Skeletal muscle satellite cell (primary cell): ENCODE data around the gene TIFAB.

Source experiments
- H3K27me3 ChIP-seq: 2 replicates; pipeline ENCODE4 v1.7.0; 2013; ENCODE audit warnings: low read length; ENCODE audit not compliant: control insufficient read depth, insufficient read depth
- H3K36me3 ChIP-seq: 2 replicates; pipeline ENCODE4 v1.7.0; 2013; ENCODE audit warnings: mild to moderate bottlenecking, control low read depth, low read length; ENCODE audit not compliant: insufficient read depth
- H3K4me1 ChIP-seq: 2 replicates; pipeline ENCODE4 v1.7.0; 2013; ENCODE audit warnings: low read length; ENCODE audit not compliant: control insufficient read depth, insufficient read depth
- H3K4me2 ChIP-seq: 2 replicates; pipeline ENCODE4 v1.7.0; 2013; ENCODE audit warnings: mild to moderate bottlenecking, low read length
- H3K4me3 ChIP-seq: 2 replicates; pipeline ENCODE4 v1.7.0; 2013; ENCODE audit warnings: low read length
- H3K9ac ChIP-seq: 2 replicates; pipeline ENCODE4 v1.7.0; 2013; ENCODE audit warnings: mild to moderate bottlenecking, low read depth, low read length, moderate library complexity
- H3K9me3 ChIP-seq: replicated peaks from 2 replicates; pipeline ENCODE4 v1.7.0; 2013; ENCODE audit warnings: mild to moderate bottlenecking, control low read depth, low read length

Gene TIFAB

DNA sequence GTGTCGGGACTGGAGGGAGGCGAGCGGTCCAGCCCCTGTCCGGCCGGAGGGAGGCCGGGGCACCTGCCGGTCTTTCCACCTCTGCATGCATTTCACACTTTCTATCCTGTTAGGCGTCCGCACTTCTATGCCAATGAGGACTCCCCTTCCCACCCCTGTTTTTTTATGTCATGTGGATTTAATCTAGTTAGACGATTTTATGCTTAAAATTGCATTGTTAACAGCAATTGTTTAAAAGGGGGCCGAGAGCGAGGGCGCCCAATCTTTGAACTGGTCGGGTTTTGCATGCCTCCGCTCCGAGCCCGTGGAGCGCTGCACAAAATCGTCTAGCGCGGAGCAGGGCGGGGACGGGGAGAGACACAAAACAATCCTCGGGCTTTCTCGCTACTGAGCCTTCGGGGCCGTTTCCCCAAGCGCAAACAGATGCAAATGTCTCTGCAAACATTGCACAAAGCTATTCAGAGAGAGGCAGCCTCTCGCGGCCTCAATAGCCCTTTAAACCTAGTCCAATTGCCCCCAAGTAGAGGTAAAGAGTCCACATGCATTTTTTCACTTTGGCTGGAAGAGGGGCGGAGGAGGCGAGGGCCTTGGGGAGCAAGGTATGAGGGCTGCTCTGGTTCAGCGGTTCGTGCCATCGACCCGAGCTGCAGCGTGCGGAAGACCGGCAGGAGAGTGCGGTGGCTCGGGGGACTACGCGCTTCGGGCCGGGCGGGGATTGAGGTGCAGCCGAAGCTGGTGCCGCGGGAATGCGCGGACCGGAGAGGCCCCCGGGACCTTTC lies 37.5 kb upstream of the TIFAB start:
- Histone ChIP-seq H3K4me1 (peaks cover 38% of the 10 kb centered on the region), H3K36me3 (no peaks in the 10 kb centered on the region), H3K9me3 (no peaks in the 10 kb centered on the region), H3K4me2 (peak overlapping the region; percentile 93), H3K27me3 (peaks cover 64% of the 10 kb centered on the region), H3K4me3 (peak overlapping the region; percentile 39), H3K9ac (no peak overlapping the region)

- no peaks in the 10 kb centered on the region for H3K36me3 ChIP-seq
- peaks cover 68% of the 10 kb centered on the region for H3K27me3 ChIP-seq
- no peaks in the 10 kb centered on the region for H3K9me3 ChIP-seq
- peaks cover 33% of the 10 kb centered on the region for H3K4me1 ChIP-seq
- peak overlapping the region; percentile 48 for H3K9ac ChIP-seq
- H3K4me2 ChIP-seq: peak overlapping the region; percentile 93
- H3K4me3 ChIP-seq: peak overlapping the region; percentile 67
These were observed 36.7 kb upstream of the TIFAB start for GRCh38 chr5:135488727-135489465.

DNA sequence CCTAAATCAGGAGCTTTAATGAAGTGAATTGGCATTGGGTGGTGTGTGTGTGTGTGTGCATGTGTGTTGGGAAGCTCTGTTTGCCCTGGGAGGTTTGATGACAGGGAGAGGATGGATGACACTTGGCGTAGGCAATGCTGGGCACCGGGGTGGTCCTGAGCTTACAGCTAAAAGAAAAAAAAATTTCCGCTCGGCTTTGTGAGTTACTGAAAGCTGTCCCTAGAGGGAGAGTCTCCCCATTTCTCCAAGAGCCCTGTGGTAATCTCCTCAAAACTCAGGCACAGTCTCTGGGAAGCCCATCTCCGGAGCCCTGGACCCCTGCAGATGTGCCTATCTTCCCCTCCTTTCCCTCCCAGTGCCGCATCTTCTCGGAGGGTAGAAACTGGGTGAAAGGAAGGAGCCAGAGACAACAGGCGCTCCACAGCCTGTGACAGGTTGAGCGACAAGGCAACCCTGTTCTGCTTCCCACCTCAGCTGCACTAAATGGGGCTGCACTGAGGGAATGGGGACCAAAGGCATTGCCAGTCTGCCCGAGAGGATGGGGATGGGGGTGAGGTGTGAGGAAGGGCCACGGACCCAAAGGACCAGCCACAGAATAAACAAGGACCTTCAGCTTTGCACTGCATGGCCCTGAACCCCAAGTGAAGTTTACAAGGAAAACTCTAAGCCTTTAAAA lies 35.8 kb upstream of the TIFAB start:
- no peaks in the 10 kb centered on the region for H3K36me3 ChIP-seq
- H3K4me3 ChIP-seq: no peak overlapping the region
- H3K27me3 ChIP-seq: peaks cover 71% of the 10 kb centered on the region
- no peak overlapping the region for H3K9ac ChIP-seq
- peaks cover 25% of the 10 kb centered on the region for H3K4me1 ChIP-seq
- H3K9me3 ChIP-seq: no peaks in the 10 kb centered on the region
- H3K4me2 ChIP-seq: peak overlapping the region; percentile 93

DNA sequence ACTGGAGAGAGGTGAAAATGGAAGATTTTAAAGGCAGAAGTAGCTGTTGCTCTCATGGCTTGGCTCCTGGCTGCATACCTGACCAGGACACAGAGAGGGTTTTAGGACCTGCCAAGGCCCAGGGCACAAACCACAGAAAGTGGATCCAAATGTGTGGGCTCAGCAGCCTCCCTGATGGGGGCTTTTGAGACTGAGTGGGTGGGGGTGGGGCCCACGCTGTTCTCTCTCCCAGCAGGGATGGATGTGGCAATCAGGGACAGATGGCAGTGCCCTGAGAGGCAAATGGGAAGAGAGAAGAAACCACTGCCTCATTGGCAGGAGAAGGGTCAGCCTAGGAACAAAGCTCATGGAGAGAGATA lies 34.9 kb upstream of the TIFAB start:
- Histone ChIP-seq H3K4me2 (no peak overlapping the region), H3K36me3 (no peaks in the 10 kb centered on the region), H3K9ac (no peak overlapping the region), H3K9me3 (no peaks in the 10 kb centered on the region), H3K27me3 (peaks cover 71% of the 10 kb centered on the region), H3K4me1 (peaks cover 23% of the 10 kb centered on the region), H3K4me3 (no peak overlapping the region)

DNA sequence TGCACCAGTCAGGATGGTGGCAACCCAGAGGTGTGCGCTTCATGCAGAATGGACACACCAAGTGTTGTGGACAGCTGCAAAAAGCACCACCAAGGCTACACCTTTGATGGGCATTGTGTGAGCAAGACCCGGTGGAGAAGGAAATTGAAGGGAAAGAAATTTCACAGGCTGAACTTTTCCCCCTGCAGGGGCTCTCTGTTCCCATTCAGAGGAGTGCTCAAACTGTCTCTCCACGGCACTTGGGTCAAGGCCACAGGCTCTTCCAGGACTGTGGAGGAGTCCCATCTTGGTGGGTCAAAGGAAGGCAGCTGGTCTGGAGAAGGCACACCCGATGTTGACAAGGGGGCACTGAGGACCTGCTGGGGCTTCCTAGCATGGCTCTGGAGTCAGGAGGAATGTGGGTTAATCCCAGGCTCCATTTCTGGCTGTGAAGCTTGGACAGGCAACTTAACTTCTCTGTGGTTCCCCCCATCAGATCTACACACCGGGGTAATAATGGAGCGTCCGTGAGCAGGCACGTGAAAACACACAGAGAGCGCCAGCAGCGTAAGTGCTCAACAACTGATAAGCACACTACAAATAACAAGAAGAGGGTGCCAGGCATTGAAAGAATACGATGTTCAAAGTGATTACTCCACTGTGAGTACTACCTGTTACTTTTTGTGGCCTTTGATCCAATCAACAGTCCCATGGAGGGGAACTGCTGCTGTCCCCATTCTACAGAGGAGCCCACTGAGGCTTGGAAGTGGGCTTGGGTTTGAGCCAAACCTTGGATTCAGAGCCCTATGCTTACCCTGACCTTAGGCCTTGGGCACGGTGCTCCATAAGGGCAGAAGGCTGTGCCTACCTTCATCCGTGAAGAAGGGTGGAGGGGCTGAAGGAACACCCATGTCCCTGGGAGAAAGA lies 34.2 kb upstream of the TIFAB start:
- Histone ChIP-seq H3K4me2 (no peak overlapping the region), H3K4me3 (no peak overlapping the region), H3K9me3 (no peaks in the 10 kb centered on the region), H3K9ac (no peak overlapping the region), H3K4me1 (peaks cover 23% of the 10 kb centered on the region), H3K36me3 (no peaks in the 10 kb centered on the region), H3K27me3 (peaks cover 71% of the 10 kb centered on the region)

DNA sequence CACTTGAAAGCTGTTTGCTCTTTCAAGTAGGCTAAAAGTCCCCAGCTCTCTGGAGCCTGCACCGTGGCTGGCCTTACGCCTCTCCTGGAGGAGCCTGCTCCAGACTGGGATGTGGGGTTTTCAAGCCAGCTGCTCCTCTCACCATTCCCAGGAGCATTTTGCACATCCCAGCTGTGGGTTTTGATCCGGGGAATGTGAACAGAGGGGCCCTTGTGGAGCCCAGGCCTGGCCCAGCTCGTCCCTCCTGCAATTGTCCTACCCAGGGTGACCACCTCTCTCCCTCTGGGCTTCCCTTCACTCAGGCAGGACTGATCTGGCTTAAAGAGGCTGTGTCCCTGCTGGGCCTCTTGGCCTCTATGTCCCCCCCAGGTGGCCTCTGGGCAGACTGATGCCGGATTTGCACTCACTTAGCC lies 32.5 kb upstream of the TIFAB start:
- no peak overlapping the region for H3K9ac ChIP-seq
- peaks cover 17% of the 10 kb centered on the region for H3K4me1 ChIP-seq
- H3K4me3 ChIP-seq: no peak overlapping the region
- H3K27me3 ChIP-seq: peaks cover 62% of the 10 kb centered on the region
- no peaks in the 10 kb centered on the region for H3K36me3 ChIP-seq
- H3K9me3 ChIP-seq: no peaks in the 10 kb centered on the region
- no peak overlapping the region for H3K4me2 ChIP-seq

DNA sequence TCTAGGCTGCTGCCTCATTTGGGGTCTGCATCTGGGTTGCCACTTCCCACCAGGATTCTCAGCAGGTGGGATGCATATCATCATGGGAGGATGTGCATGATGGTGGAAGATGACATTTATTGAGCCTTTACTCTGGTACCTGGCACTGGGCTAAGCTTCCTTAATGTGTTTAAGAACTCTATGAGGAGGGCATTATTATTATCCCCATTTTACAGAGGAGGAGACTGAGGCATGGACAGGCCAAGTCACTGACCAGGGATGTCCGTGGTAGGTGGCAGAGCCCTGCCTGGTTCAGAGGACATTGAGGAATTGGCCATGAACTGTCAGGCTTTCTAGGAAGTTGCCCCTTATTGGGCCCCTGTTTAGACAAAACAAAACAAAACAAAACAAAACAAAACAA lies 31.1 kb upstream of the TIFAB start:
- H3K4me2 ChIP-seq: no peak overlapping the region
- peaks cover 63% of the 10 kb centered on the region for H3K27me3 ChIP-seq
- no peak overlapping the region for H3K4me3 ChIP-seq
- no peaks in the 10 kb centered on the region for H3K36me3 ChIP-seq
- H3K9ac ChIP-seq: no peak overlapping the region
- H3K9me3 ChIP-seq: no peaks in the 10 kb centered on the region
- peaks cover 3% of the 10 kb centered on the region for H3K4me1 ChIP-seq

DNA sequence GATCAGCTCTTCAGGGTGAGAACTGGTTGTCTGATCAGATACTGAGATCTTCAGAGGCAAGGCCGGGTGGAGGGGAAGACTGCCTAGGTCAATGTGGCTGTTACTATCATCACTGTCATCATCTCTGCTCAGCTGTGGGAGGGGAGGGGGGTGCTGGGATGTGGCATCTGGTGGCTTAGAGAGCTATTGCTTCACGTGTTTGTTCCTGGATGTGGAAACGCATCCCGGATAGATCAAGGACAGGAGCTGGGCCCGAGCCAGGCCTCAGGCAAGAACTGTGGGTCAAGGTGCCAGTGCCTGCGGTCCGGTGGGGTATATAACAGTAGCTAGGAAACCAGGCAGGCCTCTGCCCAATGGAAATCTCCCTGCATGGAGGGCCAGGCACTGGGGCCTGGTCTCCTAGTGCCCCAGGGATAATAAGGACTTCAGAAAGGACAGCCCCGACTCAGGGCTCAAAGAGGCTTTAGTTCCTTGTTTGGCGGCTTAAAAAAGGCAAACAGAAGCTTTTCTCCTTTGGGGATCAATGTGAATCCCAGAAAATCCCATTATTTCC lies 30.3 kb upstream of the TIFAB start:
- H3K36me3 ChIP-seq: no peaks in the 10 kb centered on the region
- no peaks in the 10 kb centered on the region for H3K4me1 ChIP-seq
- H3K9ac ChIP-seq: no peak overlapping the region
- peaks cover 63% of the 10 kb centered on the region for H3K27me3 ChIP-seq
- H3K4me3 ChIP-seq: no peak overlapping the region
- no peak overlapping the region for H3K4me2 ChIP-seq
- H3K9me3 ChIP-seq: no peaks in the 10 kb centered on the region

GRCh38 chr5:135481909-135482311 lies 29.8 kb upstream of the TIFAB start:
- Histone ChIP-seq H3K9ac (no peak overlapping the region), H3K9me3 (no peaks in the 10 kb centered on the region), H3K27me3 (peaks cover 59% of the 10 kb centered on the region), H3K4me3 (no peak overlapping the region), H3K4me2 (no peak overlapping the region), H3K36me3 (no peaks in the 10 kb centered on the region), H3K4me1 (no peaks in the 10 kb centered on the region)

- no peaks in the 10 kb centered on the region for H3K36me3 ChIP-seq
- no peak overlapping the region for H3K4me3 ChIP-seq
- peaks cover 61% of the 10 kb centered on the region for H3K27me3 ChIP-seq
- no peak overlapping the region for H3K4me2 ChIP-seq
- H3K9me3 ChIP-seq: no peaks in the 10 kb centered on the region
- no peaks in the 10 kb centered on the region for H3K4me1 ChIP-seq
- H3K9ac ChIP-seq: no peak overlapping the region
These were observed 29.2 kb upstream of the TIFAB start for GRCh38 chr5:135481387-135481786.

DNA sequence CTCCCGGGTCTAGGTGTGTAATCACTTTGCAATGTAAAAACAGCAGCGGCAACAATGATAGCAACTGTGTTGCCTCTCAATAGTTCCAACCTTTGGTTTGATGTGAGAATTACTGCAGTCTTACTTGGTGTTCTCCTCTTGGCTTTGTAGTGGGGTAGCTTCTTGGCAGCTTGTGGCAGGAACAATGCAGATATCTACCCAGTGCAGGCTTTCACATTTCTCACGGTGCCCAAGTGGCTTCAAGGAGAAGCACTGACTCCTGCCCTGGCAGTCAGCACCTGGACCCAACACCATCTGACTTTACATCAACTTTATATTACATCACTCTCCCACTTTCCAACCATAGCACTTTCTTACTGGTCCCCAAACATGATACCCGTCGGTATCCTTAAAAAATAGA lies 28.4 kb upstream of the TIFAB start:
- no peak overlapping the region for H3K4me2 ChIP-seq
- H3K9ac ChIP-seq: no peak overlapping the region
- no peaks in the 10 kb centered on the region for H3K36me3 ChIP-seq
- no peaks in the 10 kb centered on the region for H3K4me1 ChIP-seq
- no peak overlapping the region for H3K4me3 ChIP-seq
- H3K27me3 ChIP-seq: peaks cover 59% of the 10 kb centered on the region
- no peaks in the 10 kb centered on the region for H3K9me3 ChIP-seq
